ENCODE measurements around the gene NIT1. TPM values are rescaled to one million over a fixed set of nuclear protein-coding genes. Genes with fewer than 3 reads are reported as not detected.

NIT1 gene
- polyA plus RNA-seq, 3 donors = 51.9 to 57.2 (median 55.1) TPM

GRCh38 chr1:161081519-161081918 is 36.4 kb upstream of the NIT1 start:
- no peak for DNase-seq

GRCh38 chr1:161082483-161082882 is 35.4 kb upstream of the NIT1 start:
- DNase-seq = no peak

- DNase-seq = no peak
Observed at GRCh38 chr1:161082996-161083747, 34.7 kb upstream of the NIT1 start.

- no peak for DNase-seq
Observed at GRCh38 chr1:161083748-161084596, 33.9 kb upstream of the NIT1 start.

- DNase-seq = no peak
Observed at GRCh38 chr1:161084597-161084988, 33.3 kb upstream of the NIT1 start.

GRCh38 chr1:161085165-161085564 is 32.7 kb upstream of the NIT1 start:
- no peak for DNase-seq

GRCh38 chr1:161086457-161086856 is 31.4 kb upstream of the NIT1 start:
- DNase-seq = no peak

- DNase-seq = no peak
Observed at GRCh38 chr1:161088587-161089110, 29.3 kb upstream of the NIT1 start.

- no peak for DNase-seq
Observed at GRCh38 chr1:161089251-161089924, 28.5 kb upstream of the NIT1 start, which contains the start of gene NECTIN4. TSS of gene NECTIN4 (minus strand) at chr1:161089558. CDS start at chr1:161089296, 262 bp downstream.

GRCh38 chr1:161089938-161090337 is 28.0 kb upstream of the NIT1 start:
- no peak for DNase-seq

- DNase-seq = no peak
Observed at GRCh38 chr1:161090617-161091016, 27.3 kb upstream of the NIT1 start.

- no peak for DNase-seq
Observed at GRCh38 chr1:161091093-161091492, 26.8 kb upstream of the NIT1 start.

- DNase-seq = no peak
Observed at GRCh38 chr1:161091796-161092507, 26.0 kb upstream of the NIT1 start.

GRCh38 chr1:161092621-161093028 is 25.3 kb upstream of the NIT1 start:
- DNase-seq = no peak

GRCh38 chr1:161094481-161094880 is 23.4 kb upstream of the NIT1 start:
- DNase-seq = no peak

- DNase-seq = no peak
Observed at GRCh38 chr1:161095230-161095629, 22.7 kb upstream of the NIT1 start.

- DNase-seq = no peak
Observed at GRCh38 chr1:161096015-161096414, 21.9 kb upstream of the NIT1 start.

- DNase-seq = no peak
Observed at GRCh38 chr1:161096530-161096929, 21.4 kb upstream of the NIT1 start.

- DNase-seq = peak; percentile 85
Observed at GRCh38 chr1:161098210-161099068, 19.5 kb upstream of the NIT1 start, which contains the start of gene KLHDC9. TSS of gene KLHDC9 (plus strand) at chr1:161098361. CDS start at chr1:161098536, 175 bp downstream.

GRCh38 chr1:161099090-161099802 is 18.7 kb upstream of the NIT1 start:
- no peak for DNase-seq
